ENCODE measurements around the gene RPS6KC1.
"Not testable (repeated sequence)": the region's sequence is repeated elsewhere in the genome, so short reads cannot be mapped to it uniquely, and the experiment has no call there.

RPS6KC1 gene

GRCh38 chr1:213295860-213296259, 244.8 kb downstream of the RPS6KC1 start:
- DNase-seq, result no peak

GRCh38 chr1:213296558-213296957, 245.5 kb downstream of the RPS6KC1 start:
- no peak for DNase-seq

GRCh38 chr1:213297021-213297420, 246.0 kb downstream of the RPS6KC1 start:
- DNase-seq, result no peak

GRCh38 chr1:213300433-213300832, 249.4 kb downstream of the RPS6KC1 start:
- DNase-seq, result no peak

GRCh38 chr1:213301524-213301923, 250.5 kb downstream of the RPS6KC1 start:
- not testable (repeated sequence) for DNase-seq

GRCh38 chr1:213303286-213303685, 252.2 kb downstream of the RPS6KC1 start:
- no peak for DNase-seq

GRCh38 chr1:213315571-213315970, 264.5 kb downstream of the RPS6KC1 start:
- DNase-seq, result no peak

GRCh38 chr1:213318458-213318857, 267.4 kb downstream of the RPS6KC1 start:
- DNase-seq, result not testable (repeated sequence)

GRCh38 chr1:213320191-213320870, 269.3 kb downstream of the RPS6KC1 start:
- no peak for DNase-seq

Data from hippocampal formation (tissue), 2 donors.